Spleen (tissue), 11 donors: Measurements from ENCODE around the gene EEF1AKMT3. TPM values are rescaled to one million over a fixed set of nuclear protein-coding genes. Genes with fewer than 3 reads are reported as not detected.
A peak's percentile ranks its signal among the peaks of the same experiment; 100 is the strongest.

Experiments used
- DNase-seq: peaks from one replicate; pipeline ENCODE4 v3.0.0-alpha.2; 2020
- H3K27ac ChIP-seq, 8 donors: fragments of 200-600 bp; sonication (generic) in 7 of 8; 1 replicate in 4 of 8; 2 replicates in 4 of 8; pipeline versions ENCODE4 v1.5.0 to v1.8.0; 2016 to 2021; ENCODE audit warnings: inconsistent platforms in 4 of 8, mild to moderate bottlenecking in 4 of 8, moderate library complexity in 1 of 8
- H3K27me3 ChIP-seq, 7 donors: fragments of 200-600 bp; sonication (generic) in 6 of 7; replicated peaks in 1 of 7; 1 replicate in 4 of 7; 2 replicates in 3 of 7; pipeline versions ENCODE4 v1.5.0 to v1.8.0; 2016 to 2021; ENCODE audit warnings: inconsistent platforms in 3 of 7, mild to moderate bottlenecking in 1 of 7
- H3K36me3 ChIP-seq, 6 donors: fragments of 200-600 bp; sonication (generic) in 5 of 6; 1 replicate in 4 of 6; 2 replicates in 2 of 6; pipeline versions ENCODE4 v1.5.0 to v1.8.0; 2016 to 2021; ENCODE audit warnings: inconsistent platforms in 2 of 6
- H3K4me1 ChIP-seq, 6 donors: fragments of 200-600 bp; sonication (generic) in 5 of 6; 1 replicate in 3 of 6; 2 replicates in 3 of 6; pipeline versions ENCODE4 v1.5.0 to v1.8.0; 2016 to 2021; ENCODE audit warnings: inconsistent platforms in 3 of 6
- H3K4me3 ChIP-seq, 8 donors: fragments of 200-600 bp; sonication (generic) in 7 of 8; 1 replicate in 4 of 8; 2 replicates in 4 of 8; pipeline versions ENCODE4 v1.5.0 to v1.8.0; 2016 to 2021; ENCODE audit warnings: inconsistent platforms in 4 of 8, mild to moderate bottlenecking in 4 of 8, moderate library complexity in 2 of 8
- H3K9me3 ChIP-seq, 8 donors: fragments of 200-600 bp; sonication (generic) in 7 of 8; 1 replicate in 4 of 8; 2 replicates in 4 of 8; pipeline versions ENCODE4 v1.5.0 to v1.8.0; 2016 to 2021; ENCODE audit warnings: inconsistent platforms in 4 of 8
- CTCF ChIP-seq, 11 experiments: fragments of 200-600 bp in 7 of 11; fragments of 450-650 bp in 4 of 11; sonication (generic) in 4 of 11; IDR thresholded peaks in 8 of 11; conservative IDR thresholded peaks in 3 of 11; 1 replicate in 7 of 11; 2 replicates in 4 of 11; pipeline versions ENCODE4 v1.4.0 to v1.8.0; 2016 to 2021; ENCODE audit warnings: antibody characterized with exemption in 11 of 11, inconsistent platforms in 4 of 11, mild to moderate bottlenecking in 1 of 11
- POLR2A ChIP-seq, 3 donors: fragments of 450-650 bp; IDR thresholded peaks; one replicate each; pipeline ENCODE4 v1.5.1; 2017; ENCODE audit warnings: antibody characterized with exemption in 3 of 3, mild to moderate bottlenecking in 1 of 3
- POLR2AphosphoS5 ChIP-seq, 3 donors: sonication (generic); formaldehyde crosslinking; IDR thresholded peaks; one replicate each; pipeline ENCODE4 v1.5.1; 2017; ENCODE audit warnings: antibody characterized with exemption in 3 of 3
- WGBS, 5 donors: extraction: QIAGEN DNeasy Blood & Tissue Kit in 3 of 5; methylation state at CpG; one replicate each; pipeline versions ENCODE4 v1.1.5 to v1.1.7; 2013 to 2018; 5-methylcytosine and 5-hydroxymethylcytosine counted together
- intact Hi-C: fragments of 100-400 bp; cut with DNase I; formaldehyde crosslinking; loops from one replicate; pipeline ENCODE4 v1.15.0; 2023; ENCODE audit warnings: low total_unique reads
- polyA plus RNA-seq, 3 donors: library from polyadenylated mRNA; stranded (reverse); fragments of 200-250 nt; gene quantifications; one replicate each; pipeline ENCODE4 v1.2.1, GENCODE V29; 2013
- total RNA-seq, 7 donors: library from RNA; depleted of rRNA in 3 of 7; stranded (reverse); fragments of >200 nt in 3 of 7; fragmentation: NEBNext Ultra II Directional in 4 of 7; extraction: Animal tissue kit (Norgen Biotek cat#: 25700) in 4 of 7; gene quantifications; one replicate each; pipeline versions ENCODE4 v1.1.0 to v1.2.1, GENCODE V29; 2016 to 2021
- donor health status: healthy with polysubstance abuse.
- donor health status: DM: no; HTN: no; CAD: no; lungs with moderate emphysema.
- donor health status: DM: no; HTN: no; CAD: no.
- donor health status: Bipolar disorder and iron deficiency.
- donor health status: healthy.
- donor health status: DM: no; HTN: no; CAD: no.
- donor health status: DM: yes; HTN: yes; CAD: no.

The EEF1AKMT3 gene
- total and polyA plus RNA-seq, 10 donors, result 1.2 to 9.5 (median 4.4) TPM

- no peak for DNase-seq
- Histone ChIP-seq H3K4me3 (no peak overlapping the region), H3K27ac (no peak overlapping the region), H3K36me3 (peaks cover 0 to 99% (median 76%) of the 10 kb centered on the region in 6 donors), H3K27me3 (peaks cover 0 to 20% (median 5%) of the 10 kb centered on the region in 7 donors), H3K4me1 (peaks cover 0 to 18% (median 4%) of the 10 kb centered on the region in 6 donors), H3K9me3 (no peaks in the 10 kb centered on the region)
- WGBS, 5 donors, result 88 to 92% (median 90%) methylated on average over 13 of the region's 13 CpGs
- TF ChIP-seq POLR2A (IDR thresholded peaks at IDR 0.05), result no peak
- TF ChIP-seq CTCF (IDR thresholded peaks at IDR 0.05 in 8 of 11, conservative IDR thresholded peaks at IDR 0.05 in 3 of 11), result no peak
- TF ChIP-seq POLR2AphosphoS5 (IDR thresholded peaks at IDR 0.05), result no peak
- intact Hi-C loops, result no loop called here
Measured at GRCh38 chr12:57730336-57731067, 41.9 kb upstream of the EEF1AKMT3 start.

- DNase-seq, result no peak
- TF ChIP-seq POLR2AphosphoS5 (IDR thresholded peaks at IDR 0.05) (peak in 1 of 3 donors; percentile 29), POLR2A (IDR thresholded peaks at IDR 0.05) (no peak), CTCF (IDR thresholded peaks at IDR 0.05 in 8 of 11, conservative IDR thresholded peaks at IDR 0.05 in 3 of 11) (no peak)
- Histone ChIP-seq H3K4me3 (no peak overlapping the region), H3K36me3 (peaks cover 0 to 100% (median 70%) of the 10 kb centered on the region in 6 donors), H3K27me3 (peaks cover 0 to 31% (median 6%) of the 10 kb centered on the region in 7 donors), H3K4me1 (peaks cover 1 to 21% (median 7%) of the 10 kb centered on the region in 6 donors), H3K27ac (no peak overlapping the region), H3K9me3 (no peaks in the 10 kb centered on the region)
- 87 to 93% (median 89%) methylated on average over 19 of the region's 19 CpGs for WGBS, 5 donors
- intact Hi-C loops, result no loop called here
Measured at GRCh38 chr12:57731411-57732080, 40.9 kb upstream of the EEF1AKMT3 start.

GRCh38 chr12:57732270-57732669, 40.1 kb upstream of the EEF1AKMT3 start:
- peaks cover 0 to 100% (median 68%) of the 10 kb centered on the region in 6 donors for H3K36me3 ChIP-seq
- no peak for DNase-seq
- intact Hi-C loops, result no loop called here
- TF ChIP-seq POLR2A (IDR thresholded peaks at IDR 0.05) (no peak), POLR2AphosphoS5 (IDR thresholded peaks at IDR 0.05) (no peak), CTCF (IDR thresholded peaks at IDR 0.05 in 8 of 11, conservative IDR thresholded peaks at IDR 0.05 in 3 of 11) (no peak)
- WGBS, 5 donors, result 78 to 90% (median 86%) methylated on average over 4 of the region's 4 CpGs
- H3K27me3 ChIP-seq, result peaks cover 0 to 38% (median 11%) of the 10 kb centered on the region in 7 donors
- H3K27ac ChIP-seq, result no peak overlapping the region
- H3K4me1 ChIP-seq, result peaks cover 3 to 23% (median 15%) of the 10 kb centered on the region in 6 donors
- H3K4me3 ChIP-seq, result no peak overlapping the region
- no peaks in the 10 kb centered on the region for H3K9me3 ChIP-seq
